Nephron progenitor cell (in vitro differentiated cells): ENCODE data around the gene ISG20.

Source experiments
- DNase-seq: peaks from one replicate; pipeline ENCODE4 v3.0.0; 2021
- H3K27ac Mint-ChIP-seq: 2 replicates; pipeline ENCODE4 v1.8.0; 2021; ENCODE audit warnings: mild to moderate bottlenecking, moderate library complexity, mixed read lengths
- H3K27me3 Mint-ChIP-seq: 2 replicates; pipeline ENCODE4 v1.8.0; 2021; ENCODE audit warnings: mild to moderate bottlenecking, low read depth, mixed read lengths; ENCODE audit not compliant: poor library complexity
- H3K36me3 Mint-ChIP-seq: 2 replicates; pipeline ENCODE4 v1.8.0; 2021; ENCODE audit warnings: low read depth, mixed read lengths
- H3K4me1 Mint-ChIP-seq: 2 replicates; pipeline ENCODE4 v1.8.0; 2021; ENCODE audit warnings: mixed read lengths
- H3K4me3 Mint-ChIP-seq: 2 replicates; pipeline ENCODE4 v1.8.0; 2021; ENCODE audit warnings: mild to moderate bottlenecking, moderate library complexity, mixed read lengths
- H3K9me3 Mint-ChIP-seq: 2 replicates; pipeline ENCODE4 v1.8.0; 2021; ENCODE audit warnings: mild to moderate bottlenecking, moderate library complexity, mixed read lengths
- TF ChIP-seq, protein P1 (sequence below): fragments of 200-600 bp; sonication (generic); IDR thresholded peaks from 2 replicates; pipeline ENCODE4 v1.5.0; 2021; ENCODE audit warnings: antibody characterized with exemption

The ISG20 gene

DNA sequence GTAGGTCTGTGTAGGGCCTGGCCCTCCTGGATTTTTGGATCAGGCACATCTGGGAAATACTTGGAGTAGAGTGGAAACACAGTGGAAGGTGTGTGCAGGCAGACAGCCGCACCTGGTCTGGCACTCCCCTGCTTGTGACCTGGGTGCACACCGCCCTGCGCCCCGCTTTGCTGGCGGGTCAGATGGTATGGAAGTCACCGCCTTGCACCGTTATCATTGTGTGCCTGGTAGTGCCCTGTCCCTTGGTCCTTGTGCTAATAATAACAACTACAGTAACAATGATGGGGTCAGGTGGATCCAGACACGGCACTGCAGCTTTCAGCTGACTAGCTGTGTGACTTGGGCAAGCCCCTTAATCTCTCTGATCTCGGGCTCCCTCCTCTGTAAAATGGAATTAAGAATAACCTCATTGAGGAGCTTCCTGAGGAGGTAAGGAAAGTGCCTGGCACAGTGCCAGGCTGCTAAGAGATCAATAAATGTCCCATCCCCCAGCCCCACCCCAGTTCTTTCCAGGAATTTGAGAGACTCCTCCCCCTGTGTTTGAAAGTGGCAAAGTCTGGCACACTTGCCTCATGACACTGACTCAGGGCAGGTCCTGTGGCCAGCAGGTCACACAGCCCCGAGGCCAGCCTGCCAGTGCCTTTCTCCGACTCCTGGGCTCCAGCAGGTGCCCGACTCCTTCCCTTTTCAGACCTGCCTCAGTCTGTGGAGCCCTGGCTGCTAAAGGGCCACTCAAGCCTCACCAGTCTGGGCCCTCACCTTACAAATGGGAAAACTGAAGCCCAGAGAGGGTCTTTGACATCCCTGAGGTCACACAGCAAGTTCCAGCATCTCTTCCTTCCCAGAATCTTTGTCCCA lies 9.8 kb downstream of the ISG20 start:
- Mint-ChIP-seq H3K27ac (no peak overlapping the region), H3K27me3 (no peaks in the 10 kb centered on the region), H3K36me3 (no peaks in the 10 kb centered on the region), H3K9me3 (no peaks in the 10 kb centered on the region), H3K4me1 (peaks cover 10% of the 10 kb centered on the region), H3K4me3 (no peak overlapping the region)
- DNase-seq, result no peak
- TF ChIP-seq, protein P1, sequence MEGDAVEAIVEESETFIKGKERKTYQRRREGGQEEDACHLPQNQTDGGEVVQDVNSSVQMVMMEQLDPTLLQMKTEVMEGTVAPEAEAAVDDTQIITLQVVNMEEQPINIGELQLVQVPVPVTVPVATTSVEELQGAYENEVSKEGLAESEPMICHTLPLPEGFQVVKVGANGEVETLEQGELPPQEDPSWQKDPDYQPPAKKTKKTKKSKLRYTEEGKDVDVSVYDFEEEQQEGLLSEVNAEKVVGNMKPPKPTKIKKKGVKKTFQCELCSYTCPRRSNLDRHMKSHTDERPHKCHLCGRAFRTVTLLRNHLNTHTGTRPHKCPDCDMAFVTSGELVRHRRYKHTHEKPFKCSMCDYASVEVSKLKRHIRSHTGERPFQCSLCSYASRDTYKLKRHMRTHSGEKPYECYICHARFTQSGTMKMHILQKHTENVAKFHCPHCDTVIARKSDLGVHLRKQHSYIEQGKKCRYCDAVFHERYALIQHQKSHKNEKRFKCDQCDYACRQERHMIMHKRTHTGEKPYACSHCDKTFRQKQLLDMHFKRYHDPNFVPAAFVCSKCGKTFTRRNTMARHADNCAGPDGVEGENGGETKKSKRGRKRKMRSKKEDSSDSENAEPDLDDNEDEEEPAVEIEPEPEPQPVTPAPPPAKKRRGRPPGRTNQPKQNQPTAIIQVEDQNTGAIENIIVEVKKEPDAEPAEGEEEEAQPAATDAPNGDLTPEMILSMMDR, result no peak

DNA sequence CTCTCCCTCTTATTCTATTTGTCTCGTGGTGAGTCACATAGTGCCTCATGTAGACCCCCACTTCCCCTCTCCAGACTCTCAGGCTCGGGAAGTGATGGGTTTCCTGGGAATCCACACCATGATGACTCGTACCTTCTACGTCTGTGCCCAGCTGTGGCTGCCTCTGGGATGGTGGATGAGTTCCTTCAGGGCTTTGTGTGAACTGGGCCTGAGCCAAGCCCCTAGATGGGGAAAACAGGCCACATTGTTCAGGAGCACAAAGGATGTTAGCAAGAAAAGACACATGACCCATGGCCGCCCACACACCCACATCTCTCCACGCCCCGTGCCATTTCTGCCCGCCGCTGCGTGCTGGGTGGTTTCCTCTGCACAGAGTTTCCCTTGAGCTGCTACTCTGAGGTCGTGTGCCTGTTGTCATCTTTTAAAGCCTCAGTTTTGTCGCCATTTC lies 10.5 kb downstream of the ISG20 start:
- Mint-ChIP-seq H3K4me3 (no peak overlapping the region), H3K27me3 (no peaks in the 10 kb centered on the region), H3K4me1 (peaks cover 10% of the 10 kb centered on the region), H3K36me3 (no peaks in the 10 kb centered on the region), H3K27ac (no peak overlapping the region), H3K9me3 (no peaks in the 10 kb centered on the region)
- no peak for DNase-seq
- TF ChIP-seq, protein P1, result no peak

DNA sequence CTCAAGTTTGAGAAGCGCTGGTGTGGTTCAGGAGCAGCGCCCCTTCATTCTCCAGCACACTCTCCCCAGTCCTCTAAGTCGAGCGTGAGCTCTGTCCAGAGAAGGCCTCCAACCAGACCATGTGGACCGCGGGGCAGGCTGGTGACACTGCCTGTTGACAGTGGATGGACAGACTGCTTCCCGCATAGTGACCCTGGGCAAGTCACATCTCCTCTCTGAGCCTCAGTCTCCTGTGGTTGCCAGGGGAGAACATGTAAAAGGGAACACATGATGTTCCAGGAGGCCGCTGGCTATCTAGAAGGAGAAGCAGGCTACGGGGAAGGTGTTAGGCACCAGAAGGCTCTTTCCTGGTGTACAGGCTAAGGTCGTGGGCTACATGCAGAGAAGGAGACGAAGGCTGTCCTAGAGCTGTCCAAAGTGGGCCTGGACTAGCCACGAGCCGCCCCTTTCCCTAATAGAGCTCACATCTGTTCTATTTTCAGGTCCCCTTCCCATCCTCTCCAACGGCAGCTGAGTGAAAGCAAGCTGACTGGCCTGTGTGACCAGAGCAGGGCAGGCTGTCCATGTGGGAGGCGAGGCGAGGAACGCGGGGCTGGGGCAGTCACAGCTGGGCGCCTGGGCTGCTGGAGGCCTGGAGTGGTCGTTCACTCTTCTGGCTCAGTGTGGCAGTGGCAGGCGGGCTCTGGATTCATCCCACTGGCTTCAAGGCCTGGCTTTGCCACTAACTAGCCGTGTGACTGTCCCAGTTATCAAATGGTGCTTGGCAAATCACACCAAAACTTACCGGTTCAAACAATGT lies 11.1 kb downstream of the ISG20 start:
- DNase-seq, result no peak
- no peak overlapping the region for H3K27ac Mint-ChIP-seq

DNA sequence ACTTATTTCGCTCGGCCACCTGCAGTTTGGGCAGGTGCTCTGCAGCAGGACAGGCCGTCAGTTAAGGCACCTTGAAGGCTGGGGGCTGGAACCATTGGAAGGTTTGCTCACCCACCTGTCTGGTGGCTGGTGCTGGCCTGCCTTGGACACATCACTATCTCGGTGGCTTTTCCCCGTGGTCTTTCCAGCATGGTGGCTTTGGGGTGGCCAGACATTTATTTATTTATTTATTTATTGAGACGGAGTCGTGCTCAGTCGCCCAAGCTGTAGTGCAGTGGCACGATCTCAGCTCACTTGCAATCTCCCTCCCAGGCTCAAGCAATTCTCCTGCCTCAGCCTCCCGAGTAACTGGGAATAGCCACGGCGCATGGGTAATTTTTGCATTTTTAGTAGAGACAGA lies 11.7 kb downstream of the ISG20 start:
- no peaks in the 10 kb centered on the region for H3K36me3 Mint-ChIP-seq
- H3K4me3 Mint-ChIP-seq, result no peak overlapping the region
- no peaks in the 10 kb centered on the region for H3K27me3 Mint-ChIP-seq
- H3K4me1 Mint-ChIP-seq, result peaks cover 10% of the 10 kb centered on the region
- H3K27ac Mint-ChIP-seq, result no peak overlapping the region
- TF ChIP-seq, protein P1, result no peak
- DNase-seq, result no peak
- H3K9me3 Mint-ChIP-seq, result no peaks in the 10 kb centered on the region

More for the DNA sequence above, 11.1 kb downstream of the ISG20 start:
- Mint-ChIP-seq H3K36me3 (no peaks in the 10 kb centered on the region), H3K9me3 (no peaks in the 10 kb centered on the region), H3K4me3 (no peak overlapping the region), H3K4me1 (peaks cover 10% of the 10 kb centered on the region), H3K27me3 (no peaks in the 10 kb centered on the region)
- TF ChIP-seq, protein P1, result no peak

DNA sequence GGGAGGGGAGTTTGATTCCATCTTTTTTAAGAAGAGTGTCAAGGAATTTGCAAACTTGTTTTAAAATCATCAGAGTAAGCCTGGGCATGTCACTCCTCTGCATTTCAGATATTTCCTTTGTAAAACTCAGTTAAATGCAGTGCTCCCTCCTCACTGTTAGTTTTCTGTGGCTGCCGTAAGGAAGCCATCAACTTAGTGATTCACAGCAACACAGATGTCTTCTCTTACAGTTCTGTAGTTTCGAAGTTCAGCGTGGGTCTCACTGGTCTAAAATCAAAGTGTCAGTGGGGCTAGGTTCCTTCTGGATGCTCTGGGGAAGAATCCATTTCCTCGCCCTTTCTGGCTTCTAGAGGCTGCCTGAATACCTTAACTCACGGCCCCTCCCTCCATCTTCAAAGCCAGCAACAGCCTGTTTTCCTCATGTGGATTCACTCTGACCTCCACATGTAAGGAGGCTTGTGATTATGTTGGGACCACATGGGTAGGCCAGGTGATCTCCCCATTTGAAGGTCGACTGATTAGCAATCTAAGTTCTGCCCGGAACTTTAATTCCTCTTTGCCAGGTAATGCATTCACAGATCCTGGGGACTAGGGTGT lies 12.4 kb downstream of the ISG20 start:
- TF ChIP-seq, protein P1, result no peak
- DNase-seq, result no peak
- no peaks in the 10 kb centered on the region for H3K9me3 Mint-ChIP-seq
- no peaks in the 10 kb centered on the region for H3K36me3 Mint-ChIP-seq
- peak overlapping the region; percentile 74 for H3K27ac Mint-ChIP-seq
- H3K4me3 Mint-ChIP-seq, result no peak overlapping the region
- H3K27me3 Mint-ChIP-seq, result no peaks in the 10 kb centered on the region
- H3K4me1 Mint-ChIP-seq, result peaks cover 10% of the 10 kb centered on the region
